ENCODE measurements around the gene SLC22A1. TPM values are rescaled to one million over a fixed set of nuclear protein-coding genes. Genes with fewer than 3 reads are reported as not detected.
"Not testable (repeated sequence)": the region's sequence is repeated elsewhere in the genome, so short reads cannot be mapped to it uniquely, and the experiment has no call there.

SLC22A1 gene
- polyA plus RNA-seq, 4 donors: 0.10 to 0.53 (median 0.21) TPM

- no peak for DNase-seq (ENCODE audit: low read depth in 4 of 4, low spot score in 3 of 4)
These were observed 2.9 kb upstream of the SLC22A1 start for GRCh38 chr6:160118620-160119229.

GRCh38 chr6:160120087-160120486, 1.5 kb upstream of the SLC22A1 start:
- DNase-seq (ENCODE audit: low read depth in 4 of 4, low spot score in 3 of 4): no peak

DNA sequence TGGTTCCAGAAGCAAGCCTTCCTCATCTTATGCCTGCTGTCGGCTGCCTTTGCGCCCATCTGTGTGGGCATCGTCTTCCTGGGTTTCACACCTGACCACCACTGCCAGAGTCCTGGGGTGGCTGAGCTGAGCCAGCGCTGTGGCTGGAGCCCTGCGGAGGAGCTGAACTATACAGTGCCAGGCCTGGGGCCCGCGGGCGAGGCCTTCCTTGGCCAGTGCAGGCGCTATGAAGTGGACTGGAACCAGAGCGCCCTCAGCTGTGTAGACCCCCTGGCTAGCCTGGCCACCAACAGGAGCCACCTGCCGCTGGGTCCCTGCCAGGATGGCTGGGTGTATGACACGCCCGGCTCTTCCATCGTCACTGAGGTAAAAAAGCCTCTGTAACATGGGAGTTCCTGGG, 366 bp downstream of the SLC22A1 start:
- no peak for DNase-seq (ENCODE audit: low read depth in 4 of 4, low spot score in 3 of 4)

DNA sequence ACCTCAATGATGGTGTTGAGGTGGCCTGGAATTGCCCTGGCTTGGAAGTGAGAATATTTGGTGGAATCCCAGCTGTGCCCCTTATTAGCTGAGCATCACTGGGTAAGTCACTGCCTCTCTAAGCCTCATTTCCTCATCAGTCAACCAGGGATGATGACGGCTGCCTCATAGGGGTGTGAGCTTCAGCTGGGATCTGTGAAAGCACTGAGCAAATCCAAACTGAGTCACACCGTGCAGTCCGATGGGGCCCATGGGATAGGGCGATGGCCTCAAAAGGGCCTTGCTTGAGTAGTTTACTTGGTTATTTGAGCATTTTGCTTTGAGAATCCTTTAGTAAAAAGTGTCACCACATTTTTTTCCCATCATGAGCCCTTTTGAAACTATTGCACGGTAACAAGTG, 1.1 kb downstream of the SLC22A1 start:
- DNase-seq (ENCODE audit: low read depth in 4 of 4, low spot score in 3 of 4): no peak

- no peak for DNase-seq (ENCODE audit: low read depth in 4 of 4, low spot score in 3 of 4)
These were observed 2.4 kb downstream of the SLC22A1 start for GRCh38 chr6:160124007-160124406.

GRCh38 chr6:160124605-160125004, 3.0 kb downstream of the SLC22A1 start:
- no peak for DNase-seq (ENCODE audit: low read depth in 4 of 4, low spot score in 3 of 4)

DNA sequence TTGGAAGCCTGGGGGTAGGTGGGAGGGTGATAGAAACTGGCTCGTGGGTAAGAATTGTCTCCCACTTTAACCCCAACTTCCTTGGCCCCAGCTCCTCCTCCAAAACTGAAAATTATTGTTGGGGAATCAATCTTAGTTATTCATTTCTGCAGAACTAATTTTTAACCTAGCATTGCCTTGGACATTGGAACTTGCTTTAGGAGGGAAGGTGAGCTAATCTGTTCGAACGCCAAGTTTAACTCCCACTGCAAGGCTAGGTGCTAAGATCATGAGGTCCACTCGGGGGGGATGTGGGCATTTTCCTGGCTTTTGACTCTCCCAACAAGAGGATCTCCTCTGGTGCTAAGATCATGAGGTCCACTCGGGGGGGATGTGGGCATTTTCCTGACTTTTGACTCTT, 3.5 kb downstream of the SLC22A1 start:
- not testable (repeated sequence) for DNase-seq (ENCODE audit: low read depth in 4 of 4, low spot score in 3 of 4)

- no peak for DNase-seq (ENCODE audit: low read depth in 4 of 4, low spot score in 3 of 4)
These were observed 5.9 kb downstream of the SLC22A1 start for GRCh38 chr6:160127270-160128124.

DNA sequence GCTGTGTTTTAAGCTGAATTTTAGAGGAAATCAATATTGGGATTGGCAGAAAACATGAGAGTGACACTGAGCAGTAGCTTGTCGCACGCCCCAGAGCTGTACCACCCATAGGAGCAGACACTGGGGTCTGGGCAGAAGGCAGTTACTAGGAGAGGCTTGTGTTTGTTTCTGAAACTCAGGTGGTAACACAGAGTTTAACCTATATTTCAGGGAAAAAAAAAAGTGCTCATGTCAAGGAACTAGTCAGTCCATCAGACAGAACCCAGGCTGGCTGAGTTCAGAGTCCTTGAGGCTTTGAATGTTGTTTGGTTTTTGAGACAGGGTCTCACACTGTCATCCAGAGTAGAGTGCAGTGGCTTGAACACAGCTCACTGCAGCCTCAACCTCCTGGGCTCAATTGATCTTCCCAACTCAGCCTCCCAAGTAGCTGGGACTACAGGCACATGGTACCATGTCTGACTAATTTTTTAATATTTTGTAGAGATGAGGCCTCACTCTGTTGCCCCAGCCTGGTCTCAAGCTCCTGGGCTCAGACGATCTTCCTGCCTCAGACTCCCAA, 6.6 kb downstream of the SLC22A1 start:
- no peak for DNase-seq (ENCODE audit: low read depth in 4 of 4, low spot score in 3 of 4)

GRCh38 chr6:160128879-160129516, 7.4 kb downstream of the SLC22A1 start:
- DNase-seq (ENCODE audit: low read depth in 4 of 4, low spot score in 3 of 4): no peak

- no peak for DNase-seq (ENCODE audit: low read depth in 4 of 4, low spot score in 3 of 4)
These were observed 8.4 kb downstream of the SLC22A1 start for GRCh38 chr6:160129881-160130615.

GRCh38 chr6:160130729-160131484, 9.3 kb downstream of the SLC22A1 start:
- DNase-seq (ENCODE audit: low read depth in 4 of 4, low spot score in 3 of 4): no peak

DNA sequence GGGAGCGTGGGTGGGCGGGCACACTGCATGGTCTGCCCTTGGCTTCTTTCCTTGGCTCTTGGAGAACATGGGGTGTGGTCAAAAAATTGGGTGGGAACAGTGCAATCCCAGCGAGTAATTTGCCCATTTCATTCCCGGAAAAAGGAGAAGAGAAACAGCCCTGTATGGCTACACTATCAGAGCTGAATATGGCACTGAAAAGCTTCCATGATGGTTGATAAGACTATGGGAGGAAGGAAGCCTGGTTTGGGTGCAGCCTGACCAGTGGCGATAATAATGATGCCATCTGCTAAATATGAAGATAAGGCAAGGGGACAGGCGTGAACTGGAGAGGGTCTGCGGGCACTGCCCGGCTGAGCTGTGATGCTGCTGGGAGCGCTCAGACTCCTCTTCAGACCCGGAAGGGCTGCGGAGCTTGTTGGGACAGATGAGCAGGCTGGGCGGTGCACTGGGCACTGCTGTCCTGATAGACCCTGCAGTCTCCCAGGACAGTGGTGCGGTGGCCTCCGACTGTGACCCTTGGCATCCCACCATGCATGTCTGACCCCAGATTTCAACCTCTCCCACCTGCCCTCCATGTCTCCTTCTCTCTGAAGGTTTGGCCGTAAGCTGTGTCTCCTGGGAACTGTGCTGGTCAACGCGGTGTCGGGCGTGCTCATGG, 10.2 kb downstream of the SLC22A1 start:
- DNase-seq (ENCODE audit: low read depth in 4 of 4, low spot score in 3 of 4): no peak

- no peak for DNase-seq (ENCODE audit: low read depth in 4 of 4, low spot score in 3 of 4)
These were observed 10.7 kb downstream of the SLC22A1 start for GRCh38 chr6:160132297-160132637.

GRCh38 chr6:160132776-160133338, 11.2 kb downstream of the SLC22A1 start:
- DNase-seq (ENCODE audit: low read depth in 4 of 4, low spot score in 3 of 4): no peak

DNA sequence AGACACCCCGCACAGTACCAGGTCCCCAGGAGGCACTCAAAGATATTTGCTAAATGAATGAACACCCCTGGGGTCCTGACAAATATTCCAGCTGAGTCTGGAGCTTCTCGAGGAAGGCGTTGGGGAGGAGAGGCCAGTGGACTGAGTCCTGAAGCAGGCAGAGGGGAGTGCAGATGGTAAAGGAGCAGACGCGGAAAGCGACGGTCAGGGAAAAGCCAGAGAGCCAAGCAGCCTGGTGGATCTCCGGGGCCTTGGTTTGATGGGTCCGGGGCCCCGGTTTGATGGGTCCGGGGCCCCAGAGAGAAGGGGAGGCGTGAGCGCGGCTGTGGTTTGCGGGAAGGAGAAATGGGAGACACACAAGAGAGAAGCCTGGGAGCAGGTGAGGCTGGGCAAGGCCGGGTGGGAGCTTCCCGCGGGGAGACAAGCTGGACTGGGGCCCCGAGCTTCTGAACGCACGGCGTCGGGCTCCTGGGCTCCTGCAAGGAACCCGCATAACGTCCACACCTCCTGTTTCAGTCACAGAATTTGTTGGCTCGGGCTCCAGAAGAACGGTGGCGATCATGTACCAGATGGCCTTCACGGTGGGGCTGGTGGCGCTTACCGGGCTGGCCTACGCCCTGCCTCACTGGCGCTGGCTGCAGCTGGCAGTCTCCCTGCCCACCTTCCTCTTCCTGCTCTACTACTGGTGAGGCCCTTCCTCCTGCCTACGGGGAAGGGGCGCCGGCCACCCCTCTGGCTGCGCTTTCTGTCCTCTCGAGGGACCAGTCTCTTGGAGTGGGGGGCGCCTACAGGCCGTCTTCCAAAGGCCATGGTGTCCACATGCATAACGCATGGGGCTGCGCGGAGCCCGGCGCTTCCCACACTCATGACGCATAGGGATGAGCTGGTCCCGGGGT, 12.1 kb downstream of the SLC22A1 start:
- DNase-seq (ENCODE audit: low read depth in 4 of 4, low spot score in 3 of 4): no peak

DNA sequence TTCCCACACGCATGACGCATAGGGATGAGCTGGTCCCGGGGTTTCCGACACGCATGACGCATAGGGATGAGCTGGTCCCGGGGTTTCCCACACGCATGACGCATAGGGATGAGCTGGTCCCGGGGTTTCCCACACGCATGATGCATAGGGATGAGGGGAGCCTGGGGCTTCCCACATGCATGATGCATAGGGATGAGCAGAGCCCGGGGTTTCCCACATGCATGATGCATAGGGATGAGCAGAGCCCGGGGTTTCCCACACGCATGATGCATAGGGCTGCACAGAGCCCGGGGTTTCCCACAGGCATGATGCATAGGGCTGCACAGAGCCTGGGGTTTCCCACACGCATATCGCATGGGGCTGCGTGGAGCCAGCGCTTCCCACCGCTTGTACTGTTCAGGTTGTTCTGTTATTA, 12.7 kb downstream of the SLC22A1 start:
- not testable (repeated sequence) for DNase-seq (ENCODE audit: low read depth in 4 of 4, low spot score in 3 of 4)

All from left renal pelvis (tissue), 4 donors.